ENCODE measurements around the gene LRIT2.

The LRIT2 gene

GRCh38 chr10:84179059-84179710 lies 46.2 kb downstream of the LRIT2 start:
- H3K36me3 ChIP-seq (ENCODE audit: control insufficient read depth, low read length) = no peaks in the 10 kb centered on the region
- no peaks in the 10 kb centered on the region for H3K9me2 ChIP-seq (replicated peaks; ENCODE audit: control insufficient read depth, low read length)
- H4K20me1 ChIP-seq (ENCODE audit: control insufficient read depth, insufficient read depth, low read depth, low read length) = no peaks in the 10 kb centered on the region
- H3F3A ChIP-seq (ENCODE audit: control insufficient read depth, insufficient read depth) = peaks cover 5% of the 10 kb centered on the region; the same call in 1 of the 2 replicates
- H3K4me2 ChIP-seq (ENCODE audit: low read length) = peak overlapping the region; percentile 87
- peaks cover 31% of the 10 kb centered on the region for H3K4me1 ChIP-seq (ENCODE audit: control insufficient read depth, low read length)
- no peak for TF ChIP-seq CTCF (IDR thresholded peaks at IDR 0.05; ENCODE audit: low read depth, low read length, poor library complexity, severe bottlenecking)
- TF ChIP-seq EZH2phosphoT487 (IDR thresholded peaks at IDR 0.05; ENCODE audit: borderline replicate concordance, low read length) = no peak
- H3K9me3 ChIP-seq (ENCODE audit: control insufficient read depth, insufficient read depth, low read length) = no peaks in the 10 kb centered on the region
- no peaks in the 10 kb centered on the region for H3K27me3 ChIP-seq (ENCODE audit: control insufficient read depth, low read length)
- no peaks in the 10 kb centered on the region for H3K79me2 ChIP-seq (ENCODE audit: control insufficient read depth, low read length)
- H3K27ac ChIP-seq (ENCODE audit: low read depth, low read length) = peak overlapping the region; percentile 45
- H3K4me3 ChIP-seq (ENCODE audit: low read length) = peak overlapping the region; percentile 63

- H3K4me3 ChIP-seq (ENCODE audit: low read length) = peak overlapping the region; percentile 63
- TF ChIP-seq EZH2phosphoT487 (IDR thresholded peaks at IDR 0.05; ENCODE audit: borderline replicate concordance, low read length) (no peak), CTCF (IDR thresholded peaks at IDR 0.05; ENCODE audit: low read depth, low read length, poor library complexity, severe bottlenecking) (no peak)
- H3K27ac ChIP-seq (ENCODE audit: low read depth, low read length) = no peak overlapping the region
- peak overlapping the region; percentile 87 for H3K4me2 ChIP-seq (ENCODE audit: low read length)
- peaks cover 5% of the 10 kb centered on the region; the same call in 1 of the 2 replicates for H3F3A ChIP-seq (ENCODE audit: control insufficient read depth, insufficient read depth)
- H4K20me1 ChIP-seq (ENCODE audit: control insufficient read depth, insufficient read depth, low read depth, low read length) = no peaks in the 10 kb centered on the region
- H3K9me3 ChIP-seq (ENCODE audit: control insufficient read depth, insufficient read depth, low read length) = no peaks in the 10 kb centered on the region
- no peaks in the 10 kb centered on the region for H3K9me2 ChIP-seq (replicated peaks; ENCODE audit: control insufficient read depth, low read length)
- peaks cover 37% of the 10 kb centered on the region for H3K4me1 ChIP-seq (ENCODE audit: control insufficient read depth, low read length)
- no peaks in the 10 kb centered on the region for H3K36me3 ChIP-seq (ENCODE audit: control insufficient read depth, low read length)
- no peaks in the 10 kb centered on the region for H3K79me2 ChIP-seq (ENCODE audit: control insufficient read depth, low read length)
- no peaks in the 10 kb centered on the region for H3K27me3 ChIP-seq (ENCODE audit: control insufficient read depth, low read length)
Observed at GRCh38 chr10:84178160-84178609, 47.2 kb downstream of the LRIT2 start.

GRCh38 chr10:84177541-84178141 lies 47.7 kb downstream of the LRIT2 start:
- H3K9me3 ChIP-seq (ENCODE audit: control insufficient read depth, insufficient read depth, low read length) = no peaks in the 10 kb centered on the region
- H3K4me3 ChIP-seq (ENCODE audit: low read length) = peak overlapping the region; percentile 63
- H3K4me2 ChIP-seq (ENCODE audit: low read length) = peak overlapping the region; percentile 87
- H3K27ac ChIP-seq (ENCODE audit: low read depth, low read length) = no peak overlapping the region
- no peaks in the 10 kb centered on the region for H3K36me3 ChIP-seq (ENCODE audit: control insufficient read depth, low read length)
- H3K79me2 ChIP-seq (ENCODE audit: control insufficient read depth, low read length) = no peaks in the 10 kb centered on the region
- H4K20me1 ChIP-seq (ENCODE audit: control insufficient read depth, insufficient read depth, low read depth, low read length) = no peaks in the 10 kb centered on the region
- peaks cover 42% of the 10 kb centered on the region for H3K4me1 ChIP-seq (ENCODE audit: control insufficient read depth, low read length)
- H3K27me3 ChIP-seq (ENCODE audit: control insufficient read depth, low read length) = no peaks in the 10 kb centered on the region
- no peaks in the 10 kb centered on the region for H3K9me2 ChIP-seq (replicated peaks; ENCODE audit: control insufficient read depth, low read length)
- peaks cover 5% of the 10 kb centered on the region; the same call in 1 of the 2 replicates for H3F3A ChIP-seq (ENCODE audit: control insufficient read depth, insufficient read depth)
- no peak for TF ChIP-seq CTCF (IDR thresholded peaks at IDR 0.05; ENCODE audit: low read depth, low read length, poor library complexity, severe bottlenecking)
- TF ChIP-seq EZH2phosphoT487 (IDR thresholded peaks at IDR 0.05; ENCODE audit: borderline replicate concordance, low read length) = no peak

All from DOHH2 (cell line).